HEK293 (cell line): Measurements from ENCODE around the gene DLG2.

ENCODE experiments used
- CTCF ChIA-PET: fragments of 350-600 bp; formaldehyde crosslinking; extraction: SDS; loops from one replicate; lab custom pipeline; 2021; ENCODE audit warnings: antibody characterized with exemption; lab: Yijun Ruan, JAX
- POLR2A ChIA-PET: fragments of 300-600 bp; formaldehyde crosslinking; extraction: SDS; loops from one replicate; lab custom pipeline; 2020; ENCODE audit warnings: antibody characterized with exemption, inconsistent platforms; lab: Yijun Ruan, JAX
- H3K27ac ChIP-seq: fragments of 200-500 bp; sonication (Bioruptor generic); 2 replicates; pipeline ENCODE4 v1.5.1; 2014; ENCODE audit warnings: low read depth, low read length, control low read depth, inconsistent platforms; ENCODE audit errors: extremely low read depth
- H3K36me3 ChIP-seq, 2 experiments: fragments of 200-500 bp in 1 of 2; sonication (Bioruptor generic) in 1 of 2; 1 replicate in 1 of 2; 2 replicates in 1 of 2; pipeline ENCODE4 v1.5.1; 2014 to 2017; ENCODE audit warnings: inconsistent platforms in 2 of 2, low read length in 2 of 2; ENCODE audit not compliant: control insufficient read depth in 2 of 2, insufficient read depth in 1 of 2
- H3K4me1 ChIP-seq: fragments of 200-500 bp; sonication (Bioruptor generic); 2 replicates; pipeline ENCODE4 v1.5.1; 2014; ENCODE audit warnings: mild to moderate bottlenecking, low read length, inconsistent platforms; ENCODE audit not compliant: control insufficient read depth, insufficient read depth
- H3K4me3 ChIP-seq: 2 replicates; pipeline ENCODE4 v1.5.1; 2011; ENCODE audit warnings: low read depth, mild to moderate bottlenecking, control low read depth, low read length, moderate library complexity
- H3K9me3 ChIP-seq: fragments of 200-500 bp; sonication (Bioruptor generic); 2 replicates; pipeline ENCODE4 v1.5.1; 2014; ENCODE audit warnings: low read depth, low read length, inconsistent platforms; ENCODE audit not compliant: control insufficient read depth, insufficient read depth
- BCL11A ChIP-seq: fragments of 450-650 bp; formaldehyde crosslinking; IDR thresholded peaks from 2 replicates; pipeline ENCODE4 v1.5.1; 2016; ENCODE audit warnings: low read depth, missing biosample characterization, missing genetic modification characterization
- GLIS2 ChIP-seq: fragments of 450-650 bp; formaldehyde crosslinking; IDR thresholded peaks from 2 replicates; pipeline ENCODE4 v1.5.1; 2016; ENCODE audit warnings: missing biosample characterization, missing genetic modification characterization
- SETDB1 ChIP-seq: IDR thresholded peaks from one replicate; pipeline ENCODE4 v1.6.1; 2017; ENCODE audit warnings: mild to moderate bottlenecking, low read length, moderate library complexity, mixed read lengths; ENCODE audit not compliant: insufficient read length
- TCF7L2 ChIP-seq: IDR thresholded peaks from 2 replicates; pipeline ENCODE4 v1.6.1; 2011; ENCODE audit warnings: low read depth, mild to moderate bottlenecking, inconsistent platforms, low read length, moderate library complexity, borderline replicate concordance
- YY1 ChIP-seq: fragments of 450-650 bp; formaldehyde crosslinking; IDR thresholded peaks from 2 replicates; pipeline ENCODE4 v1.5.1; 2018; ENCODE audit warnings: missing biosample characterization, missing genetic modification characterization
- ZFP41 ChIP-seq: fragments of 450-650 bp; formaldehyde crosslinking; IDR thresholded peaks from 2 replicates; pipeline ENCODE4 v1.5.1; 2016; ENCODE audit warnings: missing biosample characterization, missing genetic modification characterization, borderline replicate concordance
- ZNF132 ChIP-seq: fragments of 450-650 bp; formaldehyde crosslinking; IDR thresholded peaks from 2 replicates; pipeline ENCODE4 v1.5.1; 2017; ENCODE audit warnings: missing biosample characterization, missing genetic modification characterization, borderline replicate concordance
- ZNF146 ChIP-seq: fragments of 450-650 bp; formaldehyde crosslinking; IDR thresholded peaks from 2 replicates; pipeline ENCODE4 v1.5.1; 2016; ENCODE audit warnings: missing biosample characterization, missing genetic modification characterization
- ZNF302 ChIP-seq: fragments of 450-650 bp; formaldehyde crosslinking; IDR thresholded peaks from 2 replicates; pipeline ENCODE4 v1.5.1; 2016; ENCODE audit warnings: missing biosample characterization, missing genetic modification characterization, low read depth
- ZNF311 ChIP-seq: fragments of 450-650 bp; formaldehyde crosslinking; IDR thresholded peaks from 2 replicates; pipeline ENCODE4 v1.5.1; 2017; ENCODE audit warnings: missing biosample characterization, missing genetic modification characterization, borderline replicate concordance
- ZNF37A ChIP-seq: fragments of 450-650 bp; IDR thresholded peaks from 2 replicates; pipeline ENCODE4 v1.5.1; 2018; ENCODE audit warnings: missing biosample characterization, missing genetic modification characterization
- ZNF391 ChIP-seq: fragments of 450-650 bp; formaldehyde crosslinking; IDR thresholded peaks from 2 replicates; pipeline ENCODE4 v1.5.1; 2016; ENCODE audit warnings: low read depth, missing biosample characterization, missing genetic modification characterization, borderline replicate concordance
- ZNF426 ChIP-seq: fragments of 450-650 bp; formaldehyde crosslinking; IDR thresholded peaks from 2 replicates; pipeline ENCODE4 v1.5.1; 2017; ENCODE audit warnings: missing biosample characterization, missing genetic modification characterization, mild to moderate bottlenecking, inconsistent platforms, moderate library complexity
- ZNF501 ChIP-seq: fragments of 450-650 bp; formaldehyde crosslinking; IDR thresholded peaks from 2 replicates; pipeline ENCODE4 v1.5.1; 2016; ENCODE audit warnings: missing biosample characterization, missing genetic modification characterization
- ZNF544 ChIP-seq: fragments of 450-650 bp; formaldehyde crosslinking; IDR thresholded peaks from 2 replicates; pipeline ENCODE4 v1.5.0; 2017; ENCODE audit warnings: missing biosample characterization, missing genetic modification characterization
- ZNF548 ChIP-seq: fragments of 450-650 bp; formaldehyde crosslinking; IDR thresholded peaks from 2 replicates; pipeline ENCODE4 v1.5.1; 2016; ENCODE audit warnings: missing biosample characterization, missing genetic modification characterization
- ZNF558 ChIP-seq: fragments of 450-650 bp; formaldehyde crosslinking; IDR thresholded peaks from 2 replicates; pipeline ENCODE4 v1.5.1; 2016; ENCODE audit warnings: missing biosample characterization, missing genetic modification characterization
- ZNF571 ChIP-seq: fragments of 450-650 bp; formaldehyde crosslinking; IDR thresholded peaks from 2 replicates; pipeline ENCODE4 v1.5.0; 2017; ENCODE audit warnings: missing biosample characterization, missing genetic modification characterization
- ZNF747 ChIP-seq: fragments of 450-650 bp; formaldehyde crosslinking; IDR thresholded peaks from 2 replicates; pipeline ENCODE4 v1.5.1; 2016; ENCODE audit warnings: missing biosample characterization, missing genetic modification characterization
- ZNF792 ChIP-seq: fragments of 450-650 bp; formaldehyde crosslinking; IDR thresholded peaks from 2 replicates; pipeline ENCODE4 v1.5.1; 2016; ENCODE audit warnings: missing biosample characterization, missing genetic modification characterization
- TF ChIP-seq, protein P1 (sequence below): fragments of 450-650 bp; formaldehyde crosslinking; IDR thresholded peaks from 2 replicates; pipeline ENCODE4 v1.5.1; 2017; ENCODE audit warnings: missing biosample characterization, missing genetic modification characterization
- TF ChIP-seq, protein P2 (sequence below): fragments of 450-650 bp; formaldehyde crosslinking; IDR thresholded peaks from 2 replicates; pipeline ENCODE4 v1.5.1; 2017; ENCODE audit warnings: missing biosample characterization, missing genetic modification characterization
- TF ChIP-seq, protein P3 (sequence below): fragments of 450-650 bp; formaldehyde crosslinking; IDR thresholded peaks from 2 replicates; pipeline ENCODE4 v1.5.1; 2016; ENCODE audit warnings: missing biosample characterization, missing genetic modification characterization
- TF ChIP-seq, protein P4 (sequence below): fragments of 450-650 bp; formaldehyde crosslinking; IDR thresholded peaks from 2 replicates; pipeline ENCODE4 v1.5.1; 2016; ENCODE audit warnings: missing biosample characterization, missing genetic modification characterization, borderline replicate concordance
- TF ChIP-seq, protein P5 (sequence below): fragments of 450-650 bp; formaldehyde crosslinking; IDR thresholded peaks from 2 replicates; pipeline ENCODE4 v1.5.1; 2016; ENCODE audit warnings: missing biosample characterization, missing genetic modification characterization
- TF ChIP-seq, protein P6 (sequence below): fragments of 450-650 bp; formaldehyde crosslinking; IDR thresholded peaks from 2 replicates; pipeline ENCODE4 v1.5.1; 2016; ENCODE audit warnings: missing biosample characterization, missing genetic modification characterization

Gene DLG2

DNA sequence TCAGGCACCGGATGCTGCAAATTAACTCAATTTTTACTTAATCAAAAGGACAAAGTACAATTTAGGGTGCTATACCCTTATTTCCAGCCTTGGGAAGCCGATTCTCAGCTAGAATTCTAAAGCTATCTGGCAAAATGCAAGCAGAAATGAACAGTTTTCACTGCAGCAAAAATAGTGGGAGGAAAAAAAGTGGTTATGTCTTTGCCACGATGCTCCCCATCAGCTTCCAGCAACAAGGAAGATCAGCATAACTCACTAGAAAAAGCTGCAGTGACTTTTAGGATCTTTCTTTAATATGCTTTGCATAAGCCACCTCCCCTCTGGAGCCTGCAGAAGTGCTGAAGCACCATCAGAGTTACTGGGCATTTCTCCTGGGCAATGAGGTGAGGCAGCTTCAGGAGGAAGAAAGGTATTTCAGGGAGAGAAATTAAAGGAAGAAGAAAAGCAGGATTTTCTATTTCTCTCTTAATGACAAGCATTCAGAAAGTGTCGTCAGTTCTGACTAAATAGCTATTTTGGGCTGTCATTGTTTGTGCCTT is 702.9 kb downstream of the DLG2 start (continued):
- TF ChIP-seq, protein P1, sequence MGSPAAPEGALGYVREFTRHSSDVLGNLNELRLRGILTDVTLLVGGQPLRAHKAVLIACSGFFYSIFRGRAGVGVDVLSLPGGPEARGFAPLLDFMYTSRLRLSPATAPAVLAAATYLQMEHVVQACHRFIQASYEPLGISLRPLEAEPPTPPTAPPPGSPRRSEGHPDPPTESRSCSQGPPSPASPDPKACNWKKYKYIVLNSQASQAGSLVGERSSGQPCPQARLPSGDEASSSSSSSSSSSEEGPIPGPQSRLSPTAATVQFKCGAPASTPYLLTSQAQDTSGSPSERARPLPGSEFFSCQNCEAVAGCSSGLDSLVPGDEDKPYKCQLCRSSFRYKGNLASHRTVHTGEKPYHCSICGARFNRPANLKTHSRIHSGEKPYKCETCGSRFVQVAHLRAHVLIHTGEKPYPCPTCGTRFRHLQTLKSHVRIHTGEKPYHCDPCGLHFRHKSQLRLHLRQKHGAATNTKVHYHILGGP (tag by site-specific recombination): no peak
- no peak for TF ChIP-seq ZFP41
- TF ChIP-seq, protein P2, sequence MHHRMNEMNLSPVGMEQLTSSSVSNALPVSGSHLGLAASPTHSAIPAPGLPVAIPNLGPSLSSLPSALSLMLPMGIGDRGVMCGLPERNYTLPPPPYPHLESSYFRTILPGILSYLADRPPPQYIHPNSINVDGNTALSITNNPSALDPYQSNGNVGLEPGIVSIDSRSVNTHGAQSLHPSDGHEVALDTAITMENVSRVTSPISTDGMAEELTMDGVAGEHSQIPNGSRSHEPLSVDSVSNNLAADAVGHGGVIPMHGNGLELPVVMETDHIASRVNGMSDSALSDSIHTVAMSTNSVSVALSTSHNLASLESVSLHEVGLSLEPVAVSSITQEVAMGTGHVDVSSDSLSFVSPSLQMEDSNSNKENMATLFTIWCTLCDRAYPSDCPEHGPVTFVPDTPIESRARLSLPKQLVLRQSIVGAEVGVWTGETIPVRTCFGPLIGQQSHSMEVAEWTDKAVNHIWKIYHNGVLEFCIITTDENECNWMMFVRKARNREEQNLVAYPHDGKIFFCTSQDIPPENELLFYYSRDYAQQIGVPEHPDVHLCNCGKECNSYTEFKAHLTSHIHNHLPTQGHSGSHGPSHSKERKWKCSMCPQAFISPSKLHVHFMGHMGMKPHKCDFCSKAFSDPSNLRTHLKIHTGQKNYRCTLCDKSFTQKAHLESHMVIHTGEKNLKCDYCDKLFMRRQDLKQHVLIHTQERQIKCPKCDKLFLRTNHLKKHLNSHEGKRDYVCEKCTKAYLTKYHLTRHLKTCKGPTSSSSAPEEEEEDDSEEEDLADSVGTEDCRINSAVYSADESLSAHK (tag by site-specific recombination): no peak
- TF ChIP-seq ZNF302 (tag by site-specific recombination): no peak
- TF ChIP-seq ZNF792 (tag by site-specific recombination): no peak
- no peak for TF ChIP-seq ZNF37A
- no peak for TF ChIP-seq ZNF426 (tag by site-specific recombination)

DNA sequence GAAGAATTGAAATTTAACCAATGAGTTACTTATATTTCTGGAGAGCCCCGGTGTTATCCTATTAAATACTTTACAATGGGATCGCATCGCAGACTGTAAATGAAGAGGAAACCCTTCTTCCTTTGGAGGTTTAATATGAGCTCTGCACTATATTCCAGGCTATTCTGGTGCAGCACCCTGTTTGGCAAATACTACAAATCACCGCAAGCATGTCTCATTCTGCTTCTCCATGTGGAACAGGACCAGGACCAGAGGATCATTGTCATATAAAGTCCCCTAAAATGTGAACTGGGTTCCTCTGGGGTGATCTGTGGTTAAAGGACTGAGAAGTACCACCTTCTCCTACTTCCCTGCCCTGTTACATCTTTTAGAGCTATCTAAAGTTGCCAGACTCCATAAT is 703.7 kb downstream of the DLG2 start:
- ChIA-PET CTCF (interaction anchor here (0.8 kb wide), 1 partner anchor 11 kb away, joined by 3 read pairs; no protein-coding TSS in a partner anchor), POLR2A (no interaction called here)
- H3K4me3 ChIP-seq: no peak overlapping the region
- no peak overlapping the region for H3K27ac ChIP-seq
- H3K9me3 ChIP-seq: no peaks in the 10 kb centered on the region
- no peaks in the 10 kb centered on the region for H3K4me1 ChIP-seq
- TF ChIP-seq SETDB1 (no peak), ZNF544 (tag by site-specific recombination) (no peak), ZNF501 (no peak), ZNF146 (tag by site-specific recombination) (no peak), ZNF571 (no peak), TCF7L2 (no peak), BCL11A (no peak), GLIS2 (tag by site-specific recombination) (no peak), ZNF132 (tag by site-specific recombination) (no peak), ZNF311 (tag by site-specific recombination) (no peak)
- TF ChIP-seq, protein P3, sequence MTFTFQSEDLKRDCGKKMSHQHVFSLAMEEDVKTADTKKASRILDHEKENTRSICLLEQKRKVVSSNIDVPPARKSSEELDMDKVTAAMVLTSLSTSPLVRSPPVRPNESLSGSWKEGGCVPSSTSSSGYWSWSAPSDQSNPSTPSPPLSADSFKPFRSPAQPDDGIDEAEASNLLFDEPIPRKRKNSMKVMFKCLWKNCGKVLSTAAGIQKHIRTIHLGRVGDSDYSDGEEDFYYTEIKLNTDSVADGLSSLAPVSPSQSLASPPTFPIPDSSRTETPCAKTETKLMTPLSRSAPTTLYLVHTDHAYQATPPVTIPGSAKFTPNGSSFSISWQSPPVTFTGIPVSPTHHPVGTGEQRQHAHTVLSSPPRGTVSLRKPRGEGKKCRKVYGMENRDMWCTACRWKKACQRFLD (tag by site-specific recombination): no peak
- no peaks in the 10 kb centered on the region for H3K36me3 ChIP-seq

DNA sequence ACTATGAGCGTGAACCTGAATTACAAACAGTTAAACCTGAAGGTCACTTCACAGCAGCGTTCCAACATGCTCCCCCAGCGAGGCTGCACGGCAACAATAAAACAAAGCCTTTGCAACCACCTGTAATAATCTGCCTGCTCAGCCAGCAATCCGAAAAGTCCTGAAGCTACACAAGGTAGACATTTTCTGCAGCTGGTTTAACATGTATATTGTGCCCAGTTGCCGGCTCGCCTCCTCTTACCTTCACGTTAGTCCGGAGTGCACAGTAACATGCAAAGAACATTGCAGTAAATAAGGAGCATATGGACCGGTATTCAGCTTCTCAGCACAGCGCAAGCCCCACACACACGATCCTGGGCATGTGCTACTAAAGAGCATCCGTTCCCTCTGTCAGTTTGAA is 704.3 kb downstream of the DLG2 start:
- ChIA-PET POLR2A (no interaction called here), CTCF (interaction anchor here (0.9 kb wide), 1 partner anchor 38 kb away, joined by 3 read pairs; no protein-coding TSS in a partner anchor)
- H3K36me3 ChIP-seq: no peaks in the 10 kb centered on the region
- no peaks in the 10 kb centered on the region for H3K4me1 ChIP-seq
- no peaks in the 10 kb centered on the region for H3K9me3 ChIP-seq
- peak overlapping the region; percentile 0 for H3K4me3 ChIP-seq
- H3K27ac ChIP-seq: no peak overlapping the region
- TF ChIP-seq, protein P4, sequence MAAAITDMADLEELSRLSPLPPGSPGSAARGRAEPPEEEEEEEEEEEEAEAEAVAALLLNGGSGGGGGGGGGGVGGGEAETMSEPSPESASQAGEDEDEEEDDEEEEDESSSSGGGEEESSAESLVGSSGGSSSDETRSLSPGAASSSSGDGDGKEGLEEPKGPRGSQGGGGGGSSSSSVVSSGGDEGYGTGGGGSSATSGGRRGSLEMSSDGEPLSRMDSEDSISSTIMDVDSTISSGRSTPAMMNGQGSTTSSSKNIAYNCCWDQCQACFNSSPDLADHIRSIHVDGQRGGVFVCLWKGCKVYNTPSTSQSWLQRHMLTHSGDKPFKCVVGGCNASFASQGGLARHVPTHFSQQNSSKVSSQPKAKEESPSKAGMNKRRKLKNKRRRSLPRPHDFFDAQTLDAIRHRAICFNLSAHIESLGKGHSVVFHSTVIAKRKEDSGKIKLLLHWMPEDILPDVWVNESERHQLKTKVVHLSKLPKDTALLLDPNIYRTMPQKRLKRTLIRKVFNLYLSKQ (tag by site-specific recombination): no peak
- TF ChIP-seq ZNF558 (tag by site-specific recombination) (no peak), ZNF391 (tag by site-specific recombination) (no peak), ZNF747 (tag by site-specific recombination) (no peak), YY1 (tag by site-specific recombination) (no peak), ZNF426 (tag by site-specific recombination) (no peak), ZNF548 (tag by site-specific recombination) (no peak)
- TF ChIP-seq, protein P5, sequence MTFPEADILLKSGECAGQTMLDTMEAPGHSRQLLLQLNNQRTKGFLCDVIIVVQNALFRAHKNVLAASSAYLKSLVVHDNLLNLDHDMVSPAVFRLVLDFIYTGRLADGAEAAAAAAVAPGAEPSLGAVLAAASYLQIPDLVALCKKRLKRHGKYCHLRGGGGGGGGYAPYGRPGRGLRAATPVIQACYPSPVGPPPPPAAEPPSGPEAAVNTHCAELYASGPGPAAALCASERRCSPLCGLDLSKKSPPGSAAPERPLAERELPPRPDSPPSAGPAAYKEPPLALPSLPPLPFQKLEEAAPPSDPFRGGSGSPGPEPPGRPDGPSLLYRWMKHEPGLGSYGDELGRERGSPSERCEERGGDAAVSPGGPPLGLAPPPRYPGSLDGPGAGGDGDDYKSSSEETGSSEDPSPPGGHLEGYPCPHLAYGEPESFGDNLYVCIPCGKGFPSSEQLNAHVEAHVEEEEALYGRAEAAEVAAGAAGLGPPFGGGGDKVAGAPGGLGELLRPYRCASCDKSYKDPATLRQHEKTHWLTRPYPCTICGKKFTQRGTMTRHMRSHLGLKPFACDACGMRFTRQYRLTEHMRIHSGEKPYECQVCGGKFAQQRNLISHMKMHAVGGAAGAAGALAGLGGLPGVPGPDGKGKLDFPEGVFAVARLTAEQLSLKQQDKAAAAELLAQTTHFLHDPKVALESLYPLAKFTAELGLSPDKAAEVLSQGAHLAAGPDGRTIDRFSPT: no peak
- TF ChIP-seq, protein P6, sequence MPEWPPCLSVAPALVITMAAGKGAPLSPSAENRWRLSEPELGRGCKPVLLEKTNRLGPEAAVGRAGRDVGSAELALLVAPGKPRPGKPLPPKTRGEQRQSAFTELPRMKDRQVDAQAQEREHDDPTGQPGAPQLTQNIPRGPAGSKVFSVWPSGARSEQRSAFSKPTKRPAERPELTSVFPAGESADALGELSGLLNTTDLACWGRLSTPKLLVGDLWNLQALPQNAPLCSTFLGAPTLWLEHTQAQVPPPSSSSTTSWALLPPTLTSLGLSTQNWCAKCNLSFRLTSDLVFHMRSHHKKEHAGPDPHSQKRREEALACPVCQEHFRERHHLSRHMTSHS (tag by site-specific recombination): no peak
